Breast epithelium (tissue), 3 donors: ENCODE measurements around the gene HLA-DMB.

Experiments
- POLR2A ChIP-seq: fragments of 450-650 bp; IDR thresholded peaks from one replicate; pipeline ENCODE4 v1.6.1; 2016; ENCODE audit warnings: antibody characterized with exemption, mild to moderate bottlenecking, moderate library complexity
- POLR2AphosphoS5 ChIP-seq, 3 donors: sonication (generic); formaldehyde crosslinking; IDR thresholded peaks; one replicate each; pipeline ENCODE4 v1.6.1; 2017; ENCODE audit warnings: antibody characterized with exemption in 3 of 3
- TF ChIP-seq, protein P1 (sequence below), 3 donors: fragments of 450-650 bp; IDR thresholded peaks; one replicate each; pipeline ENCODE4 v1.5.1; 2016 to 2017; ENCODE audit warnings: antibody characterized with exemption in 3 of 3, mild to moderate bottlenecking in 3 of 3, moderate library complexity in 3 of 3

DNA sequence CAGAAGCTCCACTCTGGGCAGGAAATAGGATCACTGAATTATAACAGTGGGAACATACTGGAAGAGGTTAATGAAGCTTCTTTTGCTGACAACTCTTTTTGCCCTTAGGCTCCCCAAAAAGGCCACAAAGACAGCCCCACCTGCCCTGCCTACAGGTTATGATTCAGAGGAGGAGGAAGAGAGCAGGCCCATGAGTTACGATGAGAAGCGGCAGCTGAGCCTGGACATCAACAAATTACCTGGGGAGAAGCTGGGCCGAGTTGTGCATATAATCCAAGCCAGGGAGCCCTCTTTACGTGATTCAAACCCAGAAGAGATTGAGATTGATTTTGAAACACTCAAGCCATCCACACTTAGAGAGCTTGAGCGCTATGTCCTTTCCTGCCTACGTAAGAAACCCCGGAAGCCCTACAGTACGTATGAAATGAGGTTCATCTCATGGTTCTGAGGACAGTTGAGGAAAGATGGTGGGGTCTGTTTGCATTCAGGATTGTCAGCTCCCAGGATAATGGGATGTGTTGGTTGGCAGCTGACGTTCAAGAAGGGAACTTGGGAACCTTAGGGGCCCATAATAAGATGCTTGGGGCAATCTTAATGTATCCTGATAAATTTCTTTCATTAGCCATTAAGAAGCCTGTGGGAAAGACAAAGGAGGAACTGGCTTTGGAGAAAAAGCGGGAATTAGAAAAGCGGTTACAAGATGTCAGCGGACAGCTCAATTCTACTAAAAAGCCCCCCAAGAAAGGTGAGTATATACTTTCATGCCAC lies 39.1 kb upstream of the HLA-DMB start:
- TF ChIP-seq, protein P1, sequence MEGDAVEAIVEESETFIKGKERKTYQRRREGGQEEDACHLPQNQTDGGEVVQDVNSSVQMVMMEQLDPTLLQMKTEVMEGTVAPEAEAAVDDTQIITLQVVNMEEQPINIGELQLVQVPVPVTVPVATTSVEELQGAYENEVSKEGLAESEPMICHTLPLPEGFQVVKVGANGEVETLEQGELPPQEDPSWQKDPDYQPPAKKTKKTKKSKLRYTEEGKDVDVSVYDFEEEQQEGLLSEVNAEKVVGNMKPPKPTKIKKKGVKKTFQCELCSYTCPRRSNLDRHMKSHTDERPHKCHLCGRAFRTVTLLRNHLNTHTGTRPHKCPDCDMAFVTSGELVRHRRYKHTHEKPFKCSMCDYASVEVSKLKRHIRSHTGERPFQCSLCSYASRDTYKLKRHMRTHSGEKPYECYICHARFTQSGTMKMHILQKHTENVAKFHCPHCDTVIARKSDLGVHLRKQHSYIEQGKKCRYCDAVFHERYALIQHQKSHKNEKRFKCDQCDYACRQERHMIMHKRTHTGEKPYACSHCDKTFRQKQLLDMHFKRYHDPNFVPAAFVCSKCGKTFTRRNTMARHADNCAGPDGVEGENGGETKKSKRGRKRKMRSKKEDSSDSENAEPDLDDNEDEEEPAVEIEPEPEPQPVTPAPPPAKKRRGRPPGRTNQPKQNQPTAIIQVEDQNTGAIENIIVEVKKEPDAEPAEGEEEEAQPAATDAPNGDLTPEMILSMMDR (IDR thresholded peaks at IDR 0.05), result no peak
- no peak for TF ChIP-seq POLR2A
- TF ChIP-seq POLR2AphosphoS5 (IDR thresholded peaks at IDR 0.05), result no peak
